Measurements from ENCODE around the gene ZFPM1.

The ZFPM1 gene

GRCh38 chr16:88479793-88480760 is 27.0 kb downstream of the ZFPM1 start:
- Histone ChIP-seq H3K14ac (ENCODE audit: low read length) (no peak overlapping the region), H2AFZ (ENCODE audit: low read length) (no peak overlapping the region), H3K4me2 (ENCODE audit: insufficient read depth, low read length, poor library complexity, severe bottlenecking) (no peak overlapping the region), H4K91ac (ENCODE audit: low read depth, low read length, poor library complexity) (no peak overlapping the region), H3K18ac (ENCODE audit: low read length) (no peak overlapping the region), H3K4ac (ENCODE audit: low read length) (no peak overlapping the region), H2BK15ac (ENCODE audit: low read length) (peak overlapping the region; percentile 37), H3K4me3 (ENCODE audit: low read length in 2 of 2) (no peak overlapping the region), H3K23ac (ENCODE audit: low read depth, low read length, poor library complexity) (peak overlapping the region; percentile 43), H4K8ac (ENCODE audit: low read depth, low read length) (no peak overlapping the region), H3K79me1 (ENCODE audit: low read depth, low read length) (peaks cover 8% of the 10 kb centered on the region), H3K36me3 (replicated peaks in 1 of 2; ENCODE audit: control insufficient read depth in 2 of 2, insufficient read depth in 2 of 2, low read length in 2 of 2) (no peaks in the 10 kb centered on the region), H2AK5ac (ENCODE audit: low read depth, low read length) (no peak overlapping the region), H2BK120ac (ENCODE audit: low read depth, low read length) (no peak overlapping the region), H3K9me3 (replicated peaks in 1 of 2; ENCODE audit: control insufficient read depth in 2 of 2, insufficient read depth in 1 of 2, low read depth in 1 of 2, low read length in 2 of 2) (no peaks in the 10 kb centered on the region), H2BK12ac (ENCODE audit: low read length) (peak overlapping the region; percentile 41), H3K27ac (replicated peaks; ENCODE audit: low read length) (no peak overlapping the region), H3K27me3 (ENCODE audit: control insufficient read depth in 3 of 3, insufficient read depth in 3 of 3, low read depth in 1 of 3, low read length in 3 of 3) (no peaks in the 10 kb centered on the region), H3K4me1 (ENCODE audit: control insufficient read depth in 2 of 2, insufficient read depth in 1 of 2, low read depth in 1 of 2, low read length in 2 of 2) (peaks cover 16 to 27% of the 10 kb centered on the region in 2 donors), H3K9ac (ENCODE audit: low read depth, low read length, poor library complexity) (no peak overlapping the region), H2BK5ac (ENCODE audit: low read length) (no peak overlapping the region)
- DNase-seq (ENCODE audit: low spot score) = no peak
- WGBS, 2 donors (ENCODE audit: extremely low coverage in 2 of 2, insufficient read length in 2 of 2, insufficient replicate concordance in 1 of 2) = 100% methylated on average over 4 of the region's 28 CpGs; no CpG with 5 or more reads in 1 of the 2 donors

- Histone ChIP-seq H3K27ac (replicated peaks; ENCODE audit: low read length) (no peak overlapping the region), H2BK5ac (ENCODE audit: low read length) (no peak overlapping the region), H3K36me3 (replicated peaks in 1 of 2; ENCODE audit: control insufficient read depth in 2 of 2, insufficient read depth in 2 of 2, low read length in 2 of 2) (no peaks in the 10 kb centered on the region), H3K4me1 (ENCODE audit: control insufficient read depth in 2 of 2, insufficient read depth in 1 of 2, low read depth in 1 of 2, low read length in 2 of 2) (peaks cover 16 to 27% of the 10 kb centered on the region in 2 donors), H2BK12ac (ENCODE audit: low read length) (no peak overlapping the region), H4K8ac (ENCODE audit: low read depth, low read length) (no peak overlapping the region), H3K9ac (ENCODE audit: low read depth, low read length, poor library complexity) (peak overlapping the region; percentile 60), H3K4me3 (ENCODE audit: low read length in 2 of 2) (no peak overlapping the region), H3K9me3 (replicated peaks in 1 of 2; ENCODE audit: control insufficient read depth in 2 of 2, insufficient read depth in 1 of 2, low read depth in 1 of 2, low read length in 2 of 2) (no peaks in the 10 kb centered on the region), H3K14ac (ENCODE audit: low read length) (no peak overlapping the region), H2BK120ac (ENCODE audit: low read depth, low read length) (no peak overlapping the region), H2BK15ac (ENCODE audit: low read length) (no peak overlapping the region), H3K4ac (ENCODE audit: low read length) (no peak overlapping the region), H3K18ac (ENCODE audit: low read length) (peak overlapping the region; percentile 80), H2AFZ (ENCODE audit: low read length) (no peak overlapping the region), H2AK5ac (ENCODE audit: low read depth, low read length) (peak overlapping the region; percentile 56), H3K4me2 (ENCODE audit: insufficient read depth, low read length, poor library complexity, severe bottlenecking) (peak overlapping the region; percentile 11), H4K91ac (ENCODE audit: low read depth, low read length, poor library complexity) (peak overlapping the region; percentile 85), H3K23ac (ENCODE audit: low read depth, low read length, poor library complexity) (peak overlapping the region; percentile 80), H3K79me1 (ENCODE audit: low read depth, low read length) (peaks cover 8% of the 10 kb centered on the region), H3K27me3 (ENCODE audit: control insufficient read depth in 3 of 3, insufficient read depth in 3 of 3, low read depth in 1 of 3, low read length in 3 of 3) (no peaks in the 10 kb centered on the region)
- no peak for DNase-seq (ENCODE audit: low spot score)
- no CpG with 5 or more reads among the region's 19 CpGs for WGBS, 2 donors (ENCODE audit: extremely low coverage in 2 of 2, insufficient read length in 2 of 2, insufficient replicate concordance in 1 of 2)
Measured at GRCh38 chr16:88480829-88481228, 27.7 kb downstream of the ZFPM1 start.

- Histone ChIP-seq H2BK12ac (ENCODE audit: low read length) (no peak overlapping the region), H4K91ac (ENCODE audit: low read depth, low read length, poor library complexity) (no peak overlapping the region), H3K23ac (ENCODE audit: low read depth, low read length, poor library complexity) (no peak overlapping the region), H3K9ac (ENCODE audit: low read depth, low read length, poor library complexity) (peak overlapping the region; percentile 18), H3K27ac (replicated peaks; ENCODE audit: low read length) (no peak overlapping the region), H2BK120ac (ENCODE audit: low read depth, low read length) (no peak overlapping the region), H3K14ac (ENCODE audit: low read length) (no peak overlapping the region), H3K9me3 (replicated peaks in 1 of 2; ENCODE audit: control insufficient read depth in 2 of 2, insufficient read depth in 1 of 2, low read depth in 1 of 2, low read length in 2 of 2) (no peaks in the 10 kb centered on the region), H3K4me3 (ENCODE audit: low read length in 2 of 2) (no peak overlapping the region), H3K36me3 (replicated peaks in 1 of 2; ENCODE audit: control insufficient read depth in 2 of 2, insufficient read depth in 2 of 2, low read length in 2 of 2) (no peaks in the 10 kb centered on the region), H3K4ac (ENCODE audit: low read length) (no peak overlapping the region), H3K4me1 (ENCODE audit: control insufficient read depth in 2 of 2, insufficient read depth in 1 of 2, low read depth in 1 of 2, low read length in 2 of 2) (peaks cover 16 to 27% of the 10 kb centered on the region in 2 donors), H3K79me1 (ENCODE audit: low read depth, low read length) (peaks cover 10% of the 10 kb centered on the region), H3K27me3 (ENCODE audit: control insufficient read depth in 3 of 3, insufficient read depth in 3 of 3, low read depth in 1 of 3, low read length in 3 of 3) (no peaks in the 10 kb centered on the region), H3K4me2 (ENCODE audit: insufficient read depth, low read length, poor library complexity, severe bottlenecking) (no peak overlapping the region), H2AFZ (ENCODE audit: low read length) (no peak overlapping the region), H4K8ac (ENCODE audit: low read depth, low read length) (no peak overlapping the region), H3K18ac (ENCODE audit: low read length) (no peak overlapping the region), H2AK5ac (ENCODE audit: low read depth, low read length) (peak overlapping the region; percentile 72), H2BK5ac (ENCODE audit: low read length) (no peak overlapping the region), H2BK15ac (ENCODE audit: low read length) (no peak overlapping the region)
- WGBS, 2 donors (ENCODE audit: extremely low coverage in 2 of 2, insufficient read length in 2 of 2, insufficient replicate concordance in 1 of 2) = no CpG with 5 or more reads among the region's 9 CpGs
- no peak for DNase-seq (ENCODE audit: low spot score)
Measured at GRCh38 chr16:88481851-88482250, 28.8 kb downstream of the ZFPM1 start.

- Histone ChIP-seq H3K9ac (ENCODE audit: low read depth, low read length, poor library complexity) (peak overlapping the region; percentile 70), H3K23ac (ENCODE audit: low read depth, low read length, poor library complexity) (no peak overlapping the region), H4K91ac (ENCODE audit: low read depth, low read length, poor library complexity) (no peak overlapping the region), H2AK5ac (ENCODE audit: low read depth, low read length) (peak overlapping the region; percentile 72), H3K4ac (ENCODE audit: low read length) (no peak overlapping the region), H2BK5ac (ENCODE audit: low read length) (peak overlapping the region; percentile 53), H2BK120ac (ENCODE audit: low read depth, low read length) (no peak overlapping the region), H3K36me3 (replicated peaks in 1 of 2; ENCODE audit: control insufficient read depth in 2 of 2, insufficient read depth in 2 of 2, low read length in 2 of 2) (no peaks in the 10 kb centered on the region), H3K27ac (replicated peaks; ENCODE audit: low read length) (no peak overlapping the region), H3K4me2 (ENCODE audit: insufficient read depth, low read length, poor library complexity, severe bottlenecking) (peak overlapping the region; percentile 14), H3K4me3 (ENCODE audit: low read length in 2 of 2) (no peak overlapping the region), H3K27me3 (ENCODE audit: control insufficient read depth in 3 of 3, insufficient read depth in 3 of 3, low read depth in 1 of 3, low read length in 3 of 3) (no peaks in the 10 kb centered on the region), H3K4me1 (ENCODE audit: control insufficient read depth in 2 of 2, insufficient read depth in 1 of 2, low read depth in 1 of 2, low read length in 2 of 2) (peaks cover 16 to 21% of the 10 kb centered on the region in 2 donors), H3K18ac (ENCODE audit: low read length) (peak overlapping the region; percentile 93), H3K9me3 (replicated peaks in 1 of 2; ENCODE audit: control insufficient read depth in 2 of 2, insufficient read depth in 1 of 2, low read depth in 1 of 2, low read length in 2 of 2) (no peaks in the 10 kb centered on the region), H3K79me1 (ENCODE audit: low read depth, low read length) (peaks cover 10% of the 10 kb centered on the region), H2BK15ac (ENCODE audit: low read length) (peak overlapping the region; percentile 26), H2BK12ac (ENCODE audit: low read length) (peak overlapping the region; percentile 58), H4K8ac (ENCODE audit: low read depth, low read length) (peak overlapping the region; percentile 56), H3K14ac (ENCODE audit: low read length) (peak overlapping the region; percentile 56), H2AFZ (ENCODE audit: low read length) (no peak overlapping the region)
- no CpG with 5 or more reads among the region's 22 CpGs for WGBS, 2 donors (ENCODE audit: extremely low coverage in 2 of 2, insufficient read length in 2 of 2, insufficient replicate concordance in 1 of 2)
- DNase-seq (ENCODE audit: low spot score) = peak; percentile 17
Measured at GRCh38 chr16:88482630-88483391, 29.7 kb downstream of the ZFPM1 start.
